A549 treated with AZD2906 at 1 μM for 4 hours (cell line): ENCODE data around the gene AP1S1. TPM values are rescaled to one million over a fixed set of nuclear protein-coding genes. Genes with fewer than 3 reads are reported as not detected.

ENCODE experiments used
- total RNA-seq: library from RNA; stranded (reverse); fragments of 200-300 nt; extraction: Qiagen RNA extraction; gene quantifications from 5 replicates; pipeline ENCODE4 v1.2.3, GENCODE V29; 2022

The AP1S1 gene
- 146 to 161 TPM (median 152 TPM) in 5 replicates for total RNA-seq

DNA sequence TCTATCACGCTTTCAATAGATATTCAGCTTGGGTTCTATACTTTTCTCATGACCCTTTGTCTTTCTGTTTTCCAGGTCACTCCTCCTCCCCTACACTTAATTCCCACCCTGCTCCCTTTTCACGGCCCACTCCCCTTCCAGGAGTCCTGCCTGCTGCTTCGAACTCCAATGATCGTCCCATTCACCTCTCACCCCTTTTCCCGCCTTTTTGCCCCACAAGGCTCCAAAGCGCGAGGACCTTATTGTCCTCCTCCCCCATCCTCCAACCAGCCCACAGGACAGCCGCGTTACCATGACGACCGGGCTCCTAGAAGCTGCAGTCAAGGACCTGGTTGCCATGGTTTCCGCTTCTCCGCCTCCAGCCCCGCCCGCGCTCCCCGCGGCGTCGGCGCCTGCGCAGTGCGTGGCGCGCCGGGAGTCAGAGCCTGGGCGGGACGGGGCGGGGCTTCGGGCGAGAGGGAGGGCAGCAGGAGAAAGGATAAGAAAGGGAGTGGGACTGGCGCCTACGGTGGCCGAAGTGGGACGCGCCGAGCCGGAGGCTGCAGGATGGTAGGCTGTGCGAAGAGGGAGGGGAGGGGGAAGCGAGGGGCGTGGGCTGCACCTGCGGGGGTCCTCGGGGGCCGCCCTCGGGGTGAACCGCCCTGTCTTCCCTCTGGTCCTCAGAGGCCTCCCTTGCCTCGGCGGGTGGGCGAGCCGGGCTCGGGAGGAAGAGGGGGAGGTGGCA, at the start of gene AP1S1:
Gene AP1S1 (plus strand): TSS at position 508 of the 724 bp plus-strand sequence. CDS start 39 bp downstream, at position 547.

DNA sequence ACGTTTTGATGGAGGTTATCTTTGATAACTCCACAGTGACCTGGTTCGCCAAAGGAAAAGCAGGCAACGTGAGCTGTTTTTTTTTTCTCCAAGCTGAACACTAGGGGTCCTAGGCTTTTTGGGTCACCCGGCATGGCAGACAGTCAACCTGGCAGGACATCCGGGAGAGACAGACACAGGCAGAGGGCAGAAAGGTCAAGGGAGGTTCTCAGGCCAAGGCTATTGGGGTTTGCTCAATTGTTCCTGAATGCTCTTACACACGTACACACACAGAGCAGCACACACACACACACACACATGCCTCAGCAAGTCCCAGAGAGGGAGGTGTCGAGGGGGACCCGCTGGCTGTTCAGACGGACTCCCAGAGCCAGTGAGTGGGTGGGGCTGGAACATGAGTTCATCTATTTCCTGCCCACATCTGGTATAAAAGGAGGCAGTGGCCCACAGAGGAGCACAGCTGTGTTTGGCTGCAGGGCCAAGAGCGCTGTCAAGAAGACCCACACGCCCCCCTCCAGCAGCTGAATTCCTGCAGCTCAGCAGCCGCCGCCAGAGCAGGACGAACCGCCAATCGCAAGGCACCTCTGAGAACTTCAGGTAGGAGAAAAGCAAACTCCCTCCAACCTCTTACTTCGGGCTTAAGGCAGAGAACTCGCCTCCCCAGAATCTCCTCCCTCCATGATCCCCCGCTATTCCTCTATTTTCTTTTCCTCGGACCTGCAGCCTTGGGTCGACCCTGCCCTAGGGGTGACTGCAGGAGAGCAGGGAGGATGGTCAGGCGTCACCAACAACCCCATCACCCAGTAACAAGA, 27.4 kb upstream of the AP1S1 start, which contains the start of gene SERPINE1:
Gene SERPINE1 (plus strand): TSS at position 454 of the 809 bp plus-strand sequence. CDS start 1,290 bp downstream, outside the sequence.

DNA sequence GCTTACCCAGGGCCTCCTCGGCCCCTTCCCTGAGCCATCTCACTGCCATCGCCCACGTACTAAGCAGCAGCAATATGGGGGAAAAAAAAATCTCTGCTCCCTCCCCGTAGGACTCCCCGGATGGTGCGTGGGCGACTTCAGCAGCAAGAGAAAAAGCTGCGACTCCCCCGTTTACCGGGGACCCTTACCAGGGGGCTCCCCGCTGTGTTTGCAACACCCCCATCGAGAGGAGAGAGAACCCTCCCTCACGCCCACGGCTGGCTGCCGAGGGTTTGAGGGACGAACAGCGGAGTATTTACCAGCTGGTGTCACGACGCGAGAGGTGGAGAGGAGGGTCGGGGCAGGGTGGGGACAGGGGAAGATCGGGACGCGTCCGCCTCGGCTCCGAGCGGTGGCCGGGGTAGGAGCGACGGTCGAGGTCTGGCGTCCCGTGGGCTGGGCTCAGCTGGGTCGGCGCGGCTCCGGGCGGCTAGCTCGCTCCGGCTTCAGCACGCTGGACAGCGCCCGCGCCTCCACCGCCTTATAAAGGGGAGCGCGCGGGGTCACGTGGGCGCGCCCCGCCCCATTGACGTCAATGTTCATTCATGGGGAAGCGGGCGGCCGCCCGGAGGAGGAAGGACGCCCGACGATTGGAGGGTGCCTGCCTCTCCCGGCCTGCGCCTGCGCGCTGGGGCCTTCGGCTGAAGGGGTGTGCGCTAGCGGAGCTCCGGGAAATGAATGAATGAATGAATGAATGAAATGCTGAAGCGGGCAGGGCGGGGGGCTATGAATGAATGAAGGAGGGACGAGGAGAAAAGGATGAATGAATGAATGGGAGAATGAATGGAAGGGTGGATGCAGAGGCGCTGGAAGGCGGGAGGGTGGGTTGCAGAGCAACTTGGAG, 11.0 kb downstream of the AP1S1 start, which contains the start of gene VGF:
Gene VGF (minus strand): TSS at position 495 of the 883 bp plus-strand sequence. CDS start 726 bp downstream, outside the sequence.

DNA sequence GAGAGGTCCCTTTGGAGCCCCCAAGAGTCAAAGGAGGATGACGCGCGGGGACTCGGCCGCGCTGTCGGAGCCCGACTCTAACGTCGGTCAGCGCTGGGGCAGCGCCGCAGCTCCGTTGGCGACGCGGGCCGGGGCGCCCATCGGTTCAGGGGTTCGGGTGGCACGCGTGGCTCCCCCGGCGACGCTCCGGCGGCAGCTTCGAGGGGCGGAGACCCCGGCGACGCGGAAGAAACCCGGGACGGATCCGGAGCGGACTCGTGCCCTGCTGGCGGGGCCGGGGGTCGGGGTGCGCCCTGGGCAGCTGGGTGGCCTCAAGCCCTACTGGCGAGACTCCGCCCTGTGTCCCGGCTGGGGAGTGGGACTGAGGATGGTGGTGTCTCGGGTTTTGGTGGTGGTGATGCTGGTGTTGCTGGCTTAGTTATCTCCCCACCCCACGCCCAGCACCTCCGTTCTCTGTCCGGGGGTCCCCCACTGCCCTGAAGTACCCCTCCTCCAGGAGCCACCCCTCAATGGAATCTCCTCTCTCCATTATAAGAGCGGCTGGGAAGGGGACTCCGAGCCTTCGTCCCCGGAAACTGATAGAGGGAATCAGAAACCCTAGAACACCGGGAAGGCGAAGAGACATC, 26.0 kb downstream of the AP1S1 start, which contains the start of gene NAT16:
Gene NAT16 (minus strand): TSS at position 164 of the 626 bp plus-strand sequence. CDS start 5,486 bp downstream, outside the sequence.

DNA sequence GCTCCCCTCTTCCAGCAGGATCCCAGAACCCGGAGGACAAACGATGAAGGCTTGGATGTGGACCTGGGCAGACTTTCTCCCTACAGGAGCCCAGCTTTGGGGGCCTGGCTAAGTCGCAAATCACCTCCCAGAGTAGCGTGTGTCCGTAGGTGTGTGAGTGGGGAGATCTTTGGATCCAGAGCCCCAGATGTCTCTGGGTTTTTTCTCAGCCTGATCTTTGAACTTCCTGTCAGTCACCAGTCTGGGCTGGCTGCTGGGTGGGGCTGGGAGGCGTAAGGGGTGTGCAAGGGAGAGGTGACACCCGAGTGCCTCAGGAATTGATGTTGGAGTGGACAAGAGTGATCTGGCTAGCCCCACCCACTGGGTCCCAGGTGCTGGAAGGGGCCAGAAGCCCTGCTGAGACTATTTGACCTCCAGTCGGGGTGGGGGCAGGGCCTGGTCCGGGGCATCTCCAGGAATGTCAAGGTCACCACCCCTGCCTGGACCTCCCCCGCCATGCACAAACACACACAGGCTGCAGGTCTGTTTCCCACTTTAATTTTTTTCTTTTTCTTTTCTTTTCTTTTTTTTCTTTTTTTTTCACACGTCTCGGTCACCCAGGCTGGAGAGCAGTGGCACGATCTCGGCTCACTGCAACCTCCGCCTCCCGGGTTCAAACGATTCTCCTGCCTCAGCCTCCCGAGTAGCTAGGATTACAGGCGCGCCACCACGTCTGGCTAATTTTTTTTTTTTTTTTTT, 46.8 kb downstream of the AP1S1 start, which contains the start of gene MOGAT3:
Gene MOGAT3 (minus strand): TSS at position 175 of the 738 bp plus-strand sequence. CDS start 182 bp downstream, outside the sequence.

Other genes starting within 250 kb of the AP1S1 start
- 15.2 to 23.8 TPM (median 22.2 TPM) in 5 replicates for gene MUC3A, start 204.9 kb upstream of the AP1S1 start, total RNA-seq
- 12.5 to 23.4 TPM (median 19.2 TPM) in 5 replicates for gene MUC12, start 184.9 kb upstream of the AP1S1 start, total RNA-seq
- gene MUC17, start 134.4 kb upstream of the AP1S1 start, total RNA-seq = 0.02 to 0.11 TPM (median 0.02 TPM) in 5 replicates
- gene TRIM56, start 69.0 kb upstream of the AP1S1 start, total RNA-seq = 12.4 to 15.5 TPM (median 13.1 TPM) in 5 replicates
- 1,708 to 2,057 TPM (median 1,848 TPM) in 5 replicates for gene SERPINE1, start 27.4 kb upstream of the AP1S1 start, total RNA-seq
- 11.1 to 31.9 TPM (median 20.1 TPM) in 5 replicates for gene VGF, start 11.1 kb downstream of the AP1S1 start, total RNA-seq
- gene NAT16, start 25.8 kb downstream of the AP1S1 start, total RNA-seq = 0.13 to 0.19 TPM (median 0.15 TPM) in 5 replicates
- not detected in 5 replicates for gene MOGAT3, start 46.6 kb downstream of the AP1S1 start, total RNA-seq
- gene PLOD3, start 63.1 kb downstream of the AP1S1 start, total RNA-seq = 68.9 to 89.2 TPM (median 82.6 TPM) in 5 replicates
- gene ZNHIT1, start 63.7 kb downstream of the AP1S1 start, total RNA-seq = 69.7 to 103 TPM (median 87.4 TPM) in 5 replicates
- 7.0 to 12.8 TPM (median 10.9 TPM) in 5 replicates for gene CLDN15, start 83.3 kb downstream of the AP1S1 start, total RNA-seq
- 129 to 149 TPM (median 142 TPM) in 5 replicates for gene FIS1, start 90.6 kb downstream of the AP1S1 start, total RNA-seq
- gene IFT22, start 167.3 kb downstream of the AP1S1 start, total RNA-seq = 48.2 to 53.5 TPM (median 52.8 TPM) in 5 replicates
- gene COL26A1, start 208.4 kb downstream of the AP1S1 start, total RNA-seq = 0.44 to 0.74 TPM (median 0.52 TPM) in 5 replicates